HG03196 (cell line): ENCODE data around the gene BMP10.

Experiments used
- ATAC-seq: cut with Tn5 transposase; IDR thresholded peaks from one replicate; pipeline ENCODE4 v1.9.1; 2021; ENCODE audit not compliant: unreplicated experiment

BMP10 gene

GRCh38 chr2:68871159-68871764 lies at the start of gene BMP10:
TSS of gene BMP10 (minus strand) at chr2:68871397. CDS start at chr2:68871358, 39 bp downstream.
- ATAC-seq, result no peak

- ATAC-seq, result no peak
Observed at GRCh38 chr2:68920481-68921170, 49.4 kb upstream of the BMP10 start.

GRCh38 chr2:68918497-68918896 lies 47.3 kb upstream of the BMP10 start:
- ATAC-seq, result no peak

GRCh38 chr2:68917034-68917718 lies 46.0 kb upstream of the BMP10 start:
- ATAC-seq, result no peak

- ATAC-seq, result no peak
Observed at GRCh38 chr2:68916226-68916625, 45.0 kb upstream of the BMP10 start.

- no peak for ATAC-seq
Observed at GRCh38 chr2:68915393-68915792, 44.2 kb upstream of the BMP10 start.

GRCh38 chr2:68913359-68913758 lies 42.2 kb upstream of the BMP10 start:
- no peak for ATAC-seq

GRCh38 chr2:68912732-68913131 lies 41.5 kb upstream of the BMP10 start:
- no peak for ATAC-seq

GRCh38 chr2:68912111-68912510 lies 40.9 kb upstream of the BMP10 start:
- ATAC-seq, result no peak

GRCh38 chr2:68911709-68912108 lies 40.5 kb upstream of the BMP10 start:
- ATAC-seq, result no peak

- ATAC-seq, result no peak
Observed at GRCh38 chr2:68911246-68911645, 40.0 kb upstream of the BMP10 start.

- peak; percentile 48 for ATAC-seq
Observed at GRCh38 chr2:68909793-68910674, 38.8 kb upstream of the BMP10 start.

GRCh38 chr2:68908392-68908970 lies 37.3 kb upstream of the BMP10 start:
- peak; percentile 89 for ATAC-seq

GRCh38 chr2:68907920-68908253 lies 36.7 kb upstream of the BMP10 start:
- ATAC-seq, result peak; percentile 10

GRCh38 chr2:68907232-68907919 lies 36.2 kb upstream of the BMP10 start:
- ATAC-seq, result no peak

- ATAC-seq, result no peak
Observed at GRCh38 chr2:68906716-68907115, 35.5 kb upstream of the BMP10 start.

- ATAC-seq, result no peak
Observed at GRCh38 chr2:68905116-68905515, 33.9 kb upstream of the BMP10 start.

GRCh38 chr2:68901561-68901960 lies 30.4 kb upstream of the BMP10 start:
- no peak for ATAC-seq

- ATAC-seq, result no peak
Observed at GRCh38 chr2:68901199-68901514, 30.0 kb upstream of the BMP10 start.

GRCh38 chr2:68900496-68901198 lies 29.4 kb upstream of the BMP10 start:
- ATAC-seq, result no peak
